HG03378 (cell line): ENCODE data around the gene MEF2A.
"Not testable (repeated sequence)": the region's sequence is repeated elsewhere in the genome, so short reads cannot be mapped to it uniquely, and the experiment has no call there.

Source experiments
- ATAC-seq: cut with Tn5 transposase; IDR thresholded peaks from one replicate; pipeline ENCODE4 v1.9.1; 2021; ENCODE audit warnings: mild to moderate bottlenecking, moderate library complexity; ENCODE audit not compliant: unreplicated experiment

MEF2A gene

DNA sequence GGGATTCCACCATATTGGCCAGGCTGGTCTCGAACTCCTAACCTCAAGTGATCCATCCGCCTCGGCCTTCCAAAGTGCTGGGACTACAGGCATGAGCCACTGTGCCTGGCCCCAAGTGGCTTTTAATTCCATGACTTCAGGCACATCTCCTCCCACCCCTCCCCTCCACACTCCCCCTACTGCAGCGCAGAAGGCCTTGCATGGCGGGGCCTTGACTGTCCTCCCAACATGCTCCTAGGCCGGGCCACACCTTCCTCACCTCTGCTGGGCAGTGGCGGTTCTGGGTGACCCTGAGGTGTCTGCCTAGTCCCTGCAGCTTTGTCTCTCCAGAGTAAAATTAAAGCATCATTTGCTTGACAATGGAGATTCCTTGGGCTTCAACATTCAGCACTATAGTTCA, 160.5 kb downstream of the MEF2A start:
- ATAC-seq, result no peak

DNA sequence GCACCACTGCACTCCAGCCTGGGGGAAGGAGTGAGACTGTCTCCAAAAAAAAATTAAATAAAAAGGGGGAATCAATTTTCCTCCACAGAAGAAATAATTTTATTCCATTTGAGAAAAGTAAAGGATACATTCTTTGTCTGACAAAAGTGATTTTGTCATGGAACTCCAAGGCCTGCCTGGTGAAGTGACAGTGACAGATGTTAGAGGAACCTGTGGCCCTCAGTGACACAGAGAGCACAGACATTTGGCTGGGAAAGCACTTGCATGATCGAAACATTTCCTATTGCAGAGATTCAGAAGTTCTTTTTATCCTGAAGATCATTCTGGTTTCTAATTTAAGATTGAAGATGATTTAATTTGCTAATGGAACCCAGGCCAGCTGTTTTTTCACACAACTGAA, 161.5 kb downstream of the MEF2A start:
- ATAC-seq, result no peak

DNA sequence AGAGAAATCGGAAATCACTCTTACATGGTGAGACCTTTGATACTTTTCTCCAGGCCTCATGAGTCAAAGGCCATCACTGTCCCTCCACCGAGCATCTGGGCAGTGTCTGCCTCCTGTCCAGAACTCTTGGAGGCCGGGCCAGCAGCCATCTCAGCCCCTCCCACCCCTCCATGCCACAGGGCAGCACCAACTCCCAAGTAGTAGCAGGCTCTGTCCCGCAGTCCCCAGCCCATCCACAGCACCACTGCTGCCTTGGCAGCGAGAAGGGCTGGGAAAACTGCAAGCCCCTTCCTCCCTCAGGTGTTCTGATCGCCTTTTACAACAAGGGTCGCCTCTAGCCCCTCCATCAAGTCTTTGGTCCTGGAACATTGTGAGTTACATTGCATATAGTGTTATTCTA, 161.9 kb downstream of the MEF2A start:
- ATAC-seq, result no peak

DNA sequence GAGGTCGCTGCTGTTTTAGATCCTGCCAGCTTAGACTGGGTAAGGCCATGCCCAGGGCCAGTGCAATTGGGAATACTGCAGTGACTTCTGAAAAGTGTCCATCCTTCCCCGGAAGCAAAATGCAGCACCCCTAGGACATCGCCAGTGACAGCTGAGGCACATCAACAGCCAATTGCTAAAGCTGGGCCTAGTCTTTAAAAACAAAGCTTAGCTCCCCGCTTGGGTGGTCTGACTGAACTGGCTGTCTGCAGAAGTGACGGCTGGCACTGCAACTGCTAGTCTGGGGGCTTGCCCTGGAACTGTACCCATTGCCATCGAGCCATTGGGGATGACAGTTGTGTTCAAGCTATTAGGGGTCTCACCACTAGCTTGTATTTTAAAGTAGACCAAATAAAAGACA, 163.1 kb downstream of the MEF2A start:
- ATAC-seq, result no peak

DNA sequence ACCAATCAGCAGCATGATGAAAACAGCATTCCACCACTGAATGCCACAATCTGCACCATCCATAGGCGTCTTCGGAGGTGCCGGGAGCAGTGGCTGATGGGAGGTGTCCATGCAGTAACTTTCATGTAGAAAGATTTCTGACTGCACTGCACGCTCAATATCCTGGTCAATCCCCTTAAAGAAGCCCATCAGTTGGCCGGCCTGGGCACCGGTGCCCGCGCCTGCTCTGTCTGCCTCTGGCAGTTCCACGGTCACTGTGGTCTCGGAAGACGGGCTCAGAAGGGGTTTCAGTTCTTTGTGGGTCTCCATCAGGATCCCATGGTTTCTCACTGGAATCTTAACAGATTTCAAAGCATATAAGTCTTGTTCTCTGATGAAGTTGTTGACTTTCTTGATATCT, 163.5 kb downstream of the MEF2A start:
- ATAC-seq, result no peak

DNA sequence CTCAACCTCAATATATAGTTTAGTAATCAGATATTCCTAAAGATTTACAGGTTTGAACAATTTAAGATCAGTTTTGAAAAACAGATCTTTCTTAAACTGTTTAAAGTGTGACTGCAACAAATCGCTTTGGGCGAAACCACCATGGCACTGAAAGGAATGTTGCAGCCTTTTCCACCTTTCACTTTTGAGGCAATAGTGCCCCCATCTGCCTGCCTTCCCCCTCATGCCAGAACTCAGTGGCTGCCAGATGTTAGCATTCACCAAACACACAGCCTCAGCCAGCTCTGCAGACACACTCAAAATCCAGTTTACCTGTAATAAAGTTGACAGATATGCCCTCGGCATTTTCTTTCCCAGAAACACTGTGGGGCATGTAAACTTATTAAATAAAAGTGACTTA, 164.1 kb downstream of the MEF2A start:
- ATAC-seq, result no peak

DNA sequence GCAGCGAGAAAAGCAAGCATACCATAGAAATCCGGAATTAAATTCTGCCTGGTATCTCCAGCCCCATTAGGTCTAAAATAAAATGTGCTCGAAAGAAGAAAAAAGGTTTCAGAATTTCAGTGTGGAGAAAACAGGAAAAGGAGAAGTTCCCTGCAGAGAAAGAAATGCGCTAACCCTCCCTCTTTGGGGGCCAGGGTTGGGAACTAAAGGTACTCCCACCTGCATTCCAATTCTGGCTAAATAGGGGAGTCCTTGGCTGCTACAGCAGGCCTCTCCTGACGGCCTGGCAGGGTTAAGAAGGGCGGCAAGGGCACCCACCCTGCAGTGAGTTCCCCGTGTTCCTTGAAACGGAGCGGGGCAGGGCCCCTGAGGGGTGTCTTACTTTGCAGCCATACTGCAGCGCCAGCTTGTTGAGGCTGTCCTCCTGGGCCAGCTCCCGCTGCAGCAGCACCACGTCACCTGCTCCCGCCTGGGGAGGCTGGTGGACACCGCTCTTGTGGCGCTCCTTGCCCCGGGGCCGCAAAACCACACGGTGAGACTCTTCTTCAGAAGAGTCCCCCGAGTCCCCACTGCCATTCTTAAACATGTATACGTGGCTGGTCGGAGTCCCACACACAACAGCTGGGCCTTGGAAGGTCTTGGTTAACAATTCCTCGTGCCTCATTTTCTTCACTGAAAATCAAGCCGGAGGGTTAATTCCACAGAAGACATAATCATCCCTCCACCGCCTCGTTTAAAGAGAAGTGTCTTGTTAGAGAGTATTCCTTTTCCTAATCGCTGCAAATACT, 165.7 kb downstream of the MEF2A start:
- ATAC-seq, result no peak

DNA sequence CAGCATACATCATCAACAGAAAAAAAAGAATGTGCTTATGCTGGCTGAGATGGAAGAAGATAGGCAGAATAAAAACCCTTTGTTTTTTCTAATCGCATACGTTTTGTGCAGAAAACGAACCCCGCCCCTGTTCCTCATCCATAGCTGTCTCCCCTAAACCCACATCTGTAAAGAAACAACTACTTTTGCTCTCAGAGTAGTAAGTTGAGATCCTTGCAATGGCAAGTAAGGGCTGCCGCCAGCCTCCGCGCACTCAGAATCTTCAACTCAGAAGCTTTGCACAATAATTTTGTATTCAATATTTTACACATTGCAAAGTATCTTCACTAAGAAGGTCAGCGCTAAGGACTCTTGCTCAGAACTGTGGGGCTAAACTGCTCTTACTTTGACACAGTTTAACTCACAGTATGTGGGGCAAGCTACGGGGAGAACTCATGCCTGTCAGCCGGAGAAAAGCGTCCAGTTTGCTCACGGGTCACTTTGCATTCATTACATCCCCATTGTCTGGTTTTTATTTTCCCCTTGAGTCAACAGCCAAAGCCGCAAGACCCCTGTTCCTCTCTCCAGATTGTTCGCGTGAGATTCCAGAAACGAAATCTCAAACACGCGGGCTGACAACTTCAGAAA, 166.5 kb downstream of the MEF2A start:
- ATAC-seq, result no peak

DNA sequence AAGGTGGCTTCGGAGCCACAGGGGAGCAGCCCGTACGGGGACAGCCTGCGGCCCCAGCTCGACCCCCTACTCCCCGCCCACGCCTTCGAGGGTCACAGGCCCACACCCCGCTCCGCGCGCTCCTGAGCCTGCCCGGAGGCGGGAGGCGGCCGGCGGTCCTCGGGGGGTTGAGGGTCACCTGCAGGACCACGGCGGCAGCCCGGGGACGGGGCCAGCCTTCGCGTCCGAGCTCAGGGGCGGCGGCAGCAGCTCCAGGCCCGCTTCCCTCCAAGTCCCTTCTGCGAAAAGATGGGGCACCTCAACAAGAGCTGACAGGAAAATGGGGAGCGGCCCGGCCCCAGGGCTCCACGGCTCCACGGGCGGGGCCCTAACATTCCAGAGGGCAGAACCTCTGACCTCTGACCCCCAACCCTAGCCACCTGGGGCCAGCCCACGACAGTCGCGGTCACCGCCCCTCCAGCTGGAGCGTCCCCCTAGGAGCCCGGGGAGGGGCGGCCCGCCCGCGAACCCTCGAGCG, 167.0 kb downstream of the MEF2A start:
- ATAC-seq, result peak; percentile 16

DNA sequence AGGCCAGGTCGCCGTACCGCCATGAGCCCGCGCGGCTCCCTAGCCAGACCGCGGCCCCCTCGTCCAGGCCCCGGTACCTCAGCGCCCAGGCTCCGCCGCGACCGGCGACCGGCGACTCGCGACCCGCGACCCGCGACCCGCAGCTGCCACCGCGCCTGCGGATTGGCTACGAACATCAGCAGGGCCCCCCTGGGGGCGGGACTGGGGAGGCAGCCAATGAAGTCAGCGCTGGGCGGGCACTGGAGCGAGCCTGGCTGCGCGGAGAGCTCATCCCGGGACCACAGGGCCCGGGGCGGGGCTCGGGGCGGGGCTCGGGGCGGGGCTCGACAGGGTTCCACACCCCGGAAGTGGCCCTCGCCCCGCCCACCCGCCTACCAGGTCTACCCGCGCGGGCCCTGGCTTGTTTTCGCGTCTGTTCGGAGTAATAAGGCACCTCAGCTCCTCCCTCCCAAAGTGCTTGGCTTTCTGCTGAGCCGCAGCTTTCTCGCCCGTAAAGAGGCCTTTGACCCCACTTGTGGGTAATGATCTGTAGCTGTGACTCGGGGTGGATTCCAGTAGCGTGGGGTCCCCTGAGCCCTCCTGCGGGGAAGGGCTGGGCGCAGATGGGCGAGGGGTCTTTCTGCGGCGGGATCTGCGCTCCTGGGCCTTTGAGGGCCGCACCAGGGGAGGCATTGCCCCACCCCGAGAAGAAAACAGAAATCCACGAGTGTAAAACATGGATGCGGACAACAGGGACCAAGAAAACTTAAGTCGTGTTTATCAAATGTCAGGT, 167.7 kb downstream of the MEF2A start, which contains the start of gene LYSMD4:
Gene LYSMD4, minus strand, starts transcription at position 170 of the 772 bp plus-strand sequence. CDS start 1,438 bp downstream, outside the sequence.
- peak; percentile 88 for ATAC-seq

DNA sequence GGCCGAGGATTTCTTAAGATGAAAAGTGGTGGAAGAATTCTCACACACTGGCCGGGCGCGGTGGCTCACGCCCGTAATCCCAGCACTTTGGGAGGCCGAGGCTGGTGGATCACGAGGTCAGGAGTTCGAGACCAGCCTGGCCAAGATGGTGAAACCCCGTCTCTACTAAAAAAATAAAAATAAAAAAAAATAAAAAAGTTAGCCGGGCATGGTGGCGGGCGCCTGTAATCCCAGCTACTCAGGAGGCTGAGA, 168.2 kb downstream of the MEF2A start:
- ATAC-seq, result not testable (repeated sequence)

DNA sequence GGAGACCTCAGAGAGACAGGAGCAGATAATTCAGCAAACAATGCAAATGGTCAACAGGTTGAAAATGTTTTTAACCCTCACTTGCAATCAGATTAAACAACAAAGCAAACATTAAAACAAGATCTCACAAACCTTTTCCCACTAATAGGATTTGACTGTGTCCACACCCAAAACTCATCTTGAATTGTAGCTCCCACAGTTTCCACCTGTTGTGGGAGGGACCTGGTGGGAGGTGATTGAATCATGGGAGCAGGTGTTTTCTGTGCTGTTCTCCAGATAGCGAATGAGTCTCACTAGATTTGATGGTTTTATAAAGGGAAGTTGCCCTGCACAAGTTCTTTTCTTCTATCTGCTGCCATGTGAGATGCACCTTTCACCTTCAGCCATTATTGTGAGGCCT, 168.8 kb downstream of the MEF2A start:
- no peak for ATAC-seq

DNA sequence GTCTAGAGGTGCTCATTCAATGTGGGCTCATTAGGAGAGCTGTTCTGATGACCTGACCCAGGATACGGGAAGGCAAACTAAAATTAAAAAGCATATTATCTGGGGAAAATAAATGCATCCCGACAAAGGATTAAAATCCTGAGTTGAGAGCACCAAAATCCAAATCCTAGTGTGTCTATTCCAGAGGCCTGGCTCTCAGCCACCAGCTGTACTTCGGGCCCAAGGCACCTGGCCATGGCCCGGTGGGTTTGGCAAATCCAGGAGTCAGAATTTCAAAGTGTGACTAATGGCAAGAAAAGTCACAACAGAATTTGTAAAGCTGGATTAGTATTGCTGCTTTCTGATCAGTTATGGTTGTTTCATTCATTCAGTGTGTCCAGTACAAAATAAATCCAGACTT, 170.1 kb downstream of the MEF2A start:
- ATAC-seq, result no peak

DNA sequence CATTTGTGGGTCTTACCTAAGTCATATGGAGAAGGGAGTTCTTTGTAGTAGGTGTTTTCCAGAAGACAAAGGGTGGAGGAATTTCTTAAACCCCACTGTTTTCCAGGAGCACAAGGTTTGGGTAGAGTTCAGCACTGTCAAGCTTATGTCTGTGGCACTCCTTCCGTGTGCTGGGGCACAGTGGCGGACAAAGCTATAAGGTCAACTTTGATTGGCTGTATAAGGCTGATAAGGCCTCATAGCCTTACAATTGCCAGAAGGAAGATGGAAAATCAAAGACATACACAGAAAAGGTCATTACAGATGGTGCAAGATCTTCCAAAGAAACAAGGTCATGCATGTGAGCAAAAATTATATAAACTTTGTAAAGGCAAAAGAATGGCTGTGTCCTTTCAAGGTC, 170.9 kb downstream of the MEF2A start:
- ATAC-seq, result no peak

DNA sequence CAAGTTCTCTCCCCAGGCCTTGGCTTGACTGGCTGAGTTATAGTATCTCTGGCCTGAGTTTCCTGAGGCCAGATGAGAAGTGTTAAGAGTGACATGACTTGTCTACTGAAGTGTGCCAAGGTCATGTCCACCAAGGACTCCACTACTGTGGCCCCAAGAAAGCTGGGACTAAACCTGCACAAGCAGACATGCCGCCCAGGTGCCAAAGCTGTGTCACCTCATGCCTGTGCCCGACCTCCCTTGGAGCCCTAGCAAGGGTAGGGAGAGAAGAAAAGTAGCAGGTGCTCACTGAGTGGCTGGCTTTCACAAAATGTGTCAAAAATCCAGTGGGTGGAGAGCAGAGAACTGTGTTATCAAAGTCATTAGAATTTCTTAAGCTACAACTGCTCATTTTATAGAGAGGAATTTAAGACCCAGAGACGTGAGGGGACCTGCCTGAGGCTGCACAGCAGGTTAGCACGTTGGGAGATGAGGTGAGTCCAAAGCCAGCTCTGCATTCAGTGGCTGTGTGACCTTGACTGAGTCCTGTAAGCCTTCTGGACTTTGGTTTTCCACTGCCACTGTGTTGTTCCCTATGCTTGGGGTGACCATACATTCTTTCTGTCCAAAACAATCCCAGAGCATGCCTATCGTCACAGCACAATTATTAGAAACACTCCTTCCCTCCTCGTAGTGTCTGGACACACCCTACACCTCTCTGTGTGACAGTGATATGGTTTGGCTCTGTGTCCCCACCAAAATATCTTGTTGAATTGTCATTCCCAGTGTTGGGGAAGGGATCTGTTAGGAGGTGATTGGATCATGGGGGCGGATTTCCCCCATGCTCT, 172.4 kb downstream of the MEF2A start:
- ATAC-seq, result no peak

DNA sequence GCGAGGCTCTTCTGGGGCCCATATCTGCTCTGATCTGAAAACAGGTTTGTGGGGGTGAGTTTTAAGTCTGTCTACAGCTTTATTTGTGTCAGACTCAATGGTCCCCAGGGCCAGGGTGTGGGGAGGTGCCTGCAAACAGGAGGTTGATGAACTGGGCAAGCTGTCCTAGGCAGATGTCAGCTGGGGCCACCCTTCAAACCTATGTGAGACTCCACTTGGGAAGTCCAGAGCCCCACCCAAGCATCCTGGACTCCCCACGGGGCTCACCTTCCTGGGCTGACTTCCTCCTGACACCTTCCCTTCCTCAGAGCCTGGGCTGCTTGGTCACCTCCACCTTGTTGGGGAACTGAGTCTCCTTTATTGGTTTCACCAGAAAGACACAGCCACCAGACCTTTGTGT, 176.1 kb downstream of the MEF2A start:
- no peak for ATAC-seq

DNA sequence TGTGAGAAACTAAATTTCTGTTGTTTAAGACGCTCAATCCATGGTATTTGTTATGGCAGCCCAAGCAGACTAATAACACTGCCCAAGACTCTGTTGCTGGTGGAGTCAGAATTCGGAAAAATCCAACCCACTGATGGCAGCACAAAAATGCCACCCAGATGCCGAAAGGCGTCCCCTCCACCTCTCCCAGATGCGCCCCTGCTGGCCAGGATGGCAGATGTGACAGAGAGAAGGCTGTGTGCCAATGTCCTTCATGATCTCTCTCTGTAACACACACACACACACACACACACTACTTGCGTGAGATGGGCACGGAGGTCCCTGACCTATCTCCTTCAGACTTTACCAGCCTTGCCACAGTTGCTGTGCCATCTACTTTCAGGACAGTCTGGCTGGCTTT, 178.4 kb downstream of the MEF2A start:
- no peak for ATAC-seq

DNA sequence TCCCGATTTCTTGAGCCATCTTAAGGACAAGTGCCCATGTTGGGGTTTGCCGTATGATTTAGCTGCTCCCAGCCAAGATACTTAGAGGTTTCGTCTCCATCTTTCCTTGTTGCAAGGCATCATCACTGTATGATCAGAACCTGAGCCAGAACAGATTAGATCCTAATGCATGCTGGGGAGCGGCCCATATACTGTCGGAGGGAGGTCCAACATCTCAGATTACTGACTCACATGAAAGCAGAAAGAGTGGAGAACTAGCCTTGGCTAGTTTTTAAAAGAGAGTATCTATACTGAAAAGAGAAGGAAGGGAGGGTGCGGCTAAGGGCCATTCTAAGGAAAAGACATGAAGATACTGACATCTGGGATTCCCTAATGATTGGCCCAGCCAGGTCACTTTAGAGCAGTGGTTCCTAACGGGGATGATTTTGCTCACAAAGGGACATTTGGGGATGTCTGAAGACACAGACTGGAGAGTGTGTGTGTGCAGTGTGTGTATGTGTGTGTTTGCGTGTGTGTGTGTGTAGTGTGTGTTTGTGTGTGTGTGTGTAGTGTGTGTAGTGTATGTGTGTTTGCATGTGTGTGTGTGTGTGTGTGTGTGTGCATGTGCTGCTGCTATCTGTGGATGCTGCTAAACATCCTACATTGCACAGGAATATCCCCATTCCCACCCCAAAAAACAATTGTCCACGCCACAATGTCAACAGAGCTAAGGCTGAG, 179.7 kb downstream of the MEF2A start:
- no peak for ATAC-seq

DNA sequence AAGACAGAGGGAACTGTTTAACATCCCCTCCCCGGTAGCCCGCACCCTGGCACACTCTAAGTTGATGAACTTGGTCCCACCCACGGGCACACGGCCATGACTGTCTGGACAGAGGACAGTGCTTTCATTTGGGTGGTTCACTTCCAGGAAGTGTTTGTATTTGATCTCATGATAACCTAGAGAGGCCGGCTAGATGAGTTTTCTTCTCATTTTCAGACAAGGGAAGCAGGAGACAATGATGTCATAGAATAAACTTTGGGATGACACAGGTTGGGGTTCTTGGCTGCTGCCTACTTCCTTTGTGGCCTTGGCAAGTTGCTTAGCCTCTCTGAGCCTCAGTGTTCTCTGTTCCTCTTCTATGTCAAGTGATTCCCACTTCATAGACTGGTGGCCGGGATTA, 183.6 kb downstream of the MEF2A start:
- no peak for ATAC-seq

DNA sequence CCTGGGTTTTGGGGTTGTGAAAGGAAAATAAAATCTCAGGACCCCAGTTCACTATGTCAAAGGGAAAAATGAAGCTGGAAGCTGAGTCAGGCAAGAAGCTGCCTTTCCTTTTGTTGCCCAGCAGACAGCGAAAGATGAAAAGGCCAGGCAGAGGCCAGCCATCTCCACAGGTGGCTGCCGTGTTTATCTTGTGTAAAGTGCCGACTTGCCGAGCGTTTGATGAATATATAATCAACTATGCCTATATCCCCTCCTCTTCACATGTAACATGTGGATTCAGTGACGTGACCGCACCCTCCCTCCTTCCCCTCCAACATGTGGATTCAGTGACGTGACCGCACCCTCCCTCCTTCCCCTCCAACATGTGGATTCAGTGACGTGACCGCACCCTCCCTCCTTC, 184.5 kb downstream of the MEF2A start:
- not testable (repeated sequence) for ATAC-seq
